H9 (cell line): Measurements from ENCODE around the gene FOXB1. TPM values are rescaled to one million over a fixed set of nuclear protein-coding genes. Genes with fewer than 3 reads are reported as not detected.

Experiments used
- DNase-seq: peaks from one replicate; pipeline ENCODE4 v3.0.0-alpha.2; 2017
- H2AFZ ChIP-seq: one replicate; pipeline ENCODE4 v1.6.1; 2013; ENCODE audit warnings: mild to moderate bottlenecking, low read length, control low read depth, moderate library complexity
- H2AK5ac ChIP-seq: 2 replicates; pipeline ENCODE4 v1.6.1; 2013; ENCODE audit warnings: low read length, control low read depth, mixed read lengths; ENCODE audit not compliant: insufficient read length
- H2BK120ac ChIP-seq: one replicate; pipeline ENCODE4 v1.6.1; 2013; ENCODE audit warnings: low read depth, mild to moderate bottlenecking, low read length, control low read depth, inconsistent platforms; ENCODE audit not compliant: poor library complexity, severe bottlenecking
- H2BK12ac ChIP-seq: 2 replicates; pipeline ENCODE4 v1.6.1; 2013; ENCODE audit warnings: low read length, control low read depth, mixed read lengths, low read depth; ENCODE audit not compliant: insufficient read length
- H2BK15ac ChIP-seq: 2 replicates; pipeline ENCODE4 v1.6.1; 2013; ENCODE audit warnings: low read depth, low read length, control low read depth
- H2BK20ac ChIP-seq: one replicate; pipeline ENCODE4 v1.6.1; 2013; ENCODE audit warnings: low read depth, mild to moderate bottlenecking, low read length, control low read depth, inconsistent platforms; ENCODE audit not compliant: poor library complexity, severe bottlenecking
- H2BK5ac ChIP-seq: 2 replicates; pipeline ENCODE4 v1.6.1; 2013; ENCODE audit warnings: low read length, control low read depth, mixed read lengths; ENCODE audit not compliant: insufficient read length
- H3K14ac ChIP-seq: 2 replicates; pipeline ENCODE4 v1.6.1; 2013; ENCODE audit warnings: low read length, control low read depth; ENCODE audit not compliant: insufficient read depth
- H3K18ac ChIP-seq: 2 replicates; pipeline ENCODE4 v1.6.1; 2013; ENCODE audit warnings: low read depth, mild to moderate bottlenecking, mixed read lengths, low read length, control low read depth; ENCODE audit not compliant: insufficient read length
- H3K23ac ChIP-seq: 2 replicates; pipeline ENCODE4 v1.6.1; 2013; ENCODE audit warnings: low read length, control low read depth, mixed read lengths, low read depth; ENCODE audit not compliant: insufficient read length
- H3K23me2 ChIP-seq: 2 replicates; pipeline ENCODE4 v1.6.1; 2013; ENCODE audit warnings: low read depth, mild to moderate bottlenecking, mixed read lengths, low read length, control low read depth; ENCODE audit not compliant: insufficient read length, poor library complexity, severe bottlenecking
- H3K27ac ChIP-seq: 2 replicates; pipeline ENCODE4 v1.5.1; 2013; ENCODE audit warnings: low read length, control low read depth, mixed read lengths, low read depth; ENCODE audit not compliant: insufficient read length
- H3K27me3 ChIP-seq: 2 replicates; pipeline ENCODE4 v1.6.1; 2013; ENCODE audit warnings: low read length, control low read depth, inconsistent platforms; ENCODE audit not compliant: insufficient read depth
- H3K4ac ChIP-seq: 2 replicates; pipeline ENCODE4 v1.6.1; 2013; ENCODE audit warnings: low read depth, mild to moderate bottlenecking, control low read depth, inconsistent platforms, low read length, moderate library complexity
- H3K4me1 ChIP-seq: 2 replicates; pipeline ENCODE4 v1.6.1; 2013; ENCODE audit warnings: low read length, control low read depth, inconsistent platforms; ENCODE audit not compliant: insufficient read depth
- H3K4me2 ChIP-seq: 2 replicates; pipeline ENCODE4 v1.6.1; 2013; ENCODE audit warnings: low read length, control low read depth, mixed read lengths; ENCODE audit not compliant: insufficient read length, insufficient read depth
- H3K56ac ChIP-seq: 2 replicates; pipeline ENCODE4 v1.6.1; 2013; ENCODE audit warnings: low read depth, mild to moderate bottlenecking, mixed read lengths, low read length, control low read depth; ENCODE audit not compliant: insufficient read length
- H3K79me1 ChIP-seq: 2 replicates; pipeline ENCODE4 v1.6.1; 2013; ENCODE audit warnings: low read depth, mild to moderate bottlenecking, moderate library complexity, low read length, control low read depth, inconsistent platforms; ENCODE audit not compliant: insufficient read depth, poor library complexity, severe bottlenecking
- H3K79me2 ChIP-seq: 2 replicates; pipeline ENCODE4 v1.6.1; 2013; ENCODE audit warnings: low read length, control low read depth, inconsistent platforms; ENCODE audit not compliant: insufficient read depth
- H3K9ac ChIP-seq: 2 replicates; pipeline ENCODE4 v1.6.1; 2013; ENCODE audit warnings: low read length, control low read depth, mixed read lengths; ENCODE audit not compliant: insufficient read length; ENCODE audit errors: extremely low read depth
- H3K9me3 ChIP-seq: one replicate; pipeline ENCODE4 v1.6.1; 2013; ENCODE audit warnings: low read depth, low read length, inconsistent platforms; ENCODE audit not compliant: control insufficient read depth
- H3T11ph ChIP-seq: one replicate; pipeline ENCODE4 v1.6.1; 2013; ENCODE audit warnings: mild to moderate bottlenecking, low read length, control low read depth, inconsistent platforms
- H4K20me1 ChIP-seq: one replicate; pipeline ENCODE4 v1.6.1; 2013; ENCODE audit not compliant: control insufficient read depth, insufficient read length, insufficient read depth
- H4K5ac ChIP-seq: 2 replicates; pipeline ENCODE4 v1.6.1; 2013; ENCODE audit warnings: low read depth, mild to moderate bottlenecking, mixed read lengths, low read length, control low read depth; ENCODE audit not compliant: insufficient read length
- H4K8ac ChIP-seq: replicated peaks from 2 replicates; pipeline ENCODE4 v1.6.1; 2013; ENCODE audit warnings: low read length, control low read depth, mixed read lengths, low read depth; ENCODE audit not compliant: insufficient read length
- H4K91ac ChIP-seq: 2 replicates; pipeline ENCODE4 v1.6.1; 2013; ENCODE audit warnings: low read depth, mild to moderate bottlenecking, moderate library complexity, mixed read lengths, low read length, control low read depth; ENCODE audit not compliant: insufficient read length
- H3K27ac Mint-ChIP-seq, 3 experiments: 2 replicates in 2 of 3; 3 replicates in 1 of 3; pipeline ENCODE4 v1.8.0; 2020 to 2021; ENCODE audit warnings: mixed read lengths in 3 of 3, mild to moderate bottlenecking in 1 of 3, moderate library complexity in 1 of 3
- H3K27me3 Mint-ChIP-seq: 2 replicates; pipeline ENCODE4 v1.8.0; 2021; ENCODE audit warnings: low read depth, mild to moderate bottlenecking, moderate library complexity, mixed read lengths
- H3K36me3 Mint-ChIP-seq, 3 experiments: 2 replicates in 2 of 3; 3 replicates in 1 of 3; pipeline ENCODE4 v1.8.0; 2020 to 2021; ENCODE audit warnings: low read depth in 3 of 3, mixed read lengths in 3 of 3; ENCODE audit not compliant: insufficient read depth in 1 of 3
- H3K4me1 Mint-ChIP-seq, 2 experiments: 2 replicates each; pipeline ENCODE4 v1.8.0; 2020; ENCODE audit warnings: mixed read lengths in 2 of 2
- H3K4me3 Mint-ChIP-seq, 2 experiments: 2 replicates in 1 of 2; 3 replicates in 1 of 2; pipeline ENCODE4 v1.8.0; 2020 to 2021; ENCODE audit warnings: mild to moderate bottlenecking in 2 of 2, mixed read lengths in 2 of 2, moderate library complexity in 1 of 2
- H3K9me3 Mint-ChIP-seq, 2 experiments: 2 replicates in 1 of 2; 3 replicates in 1 of 2; pipeline ENCODE4 v1.8.0; 2020; ENCODE audit warnings: mild to moderate bottlenecking in 2 of 2, mixed read lengths in 2 of 2, moderate library complexity in 1 of 2
- WGBS: extraction: QIAGEN DNeasy Blood & Tissue Kit; methylation state at CpG from one replicate; pipeline ENCODE4 v1.1.7; 2013; ENCODE audit warnings: missing lambda C conversion rate, low lambda C conversion rate, mixed read lengths; ENCODE audit not compliant: insufficient read length; ENCODE audit errors: extremely low coverage; 5-methylcytosine and 5-hydroxymethylcytosine counted together
- total RNA-seq: library from RNA; stranded (reverse); gene quantifications from 2 replicates; pipeline ENCODE4 v1.2.1, GENCODE V29; 2021
- TF ChIP-seq, protein P1 (sequence below): fragments of 200-600 bp; sonication (generic); conservative IDR thresholded peaks from 3 replicates; pipeline ENCODE4 v1.8.0; 2021; ENCODE audit warnings: antibody characterized with exemption, mild to moderate bottlenecking

FOXB1 gene
- total RNA-seq, 1 experiment from 2014 or later: 3.5 TPM

DNA sequence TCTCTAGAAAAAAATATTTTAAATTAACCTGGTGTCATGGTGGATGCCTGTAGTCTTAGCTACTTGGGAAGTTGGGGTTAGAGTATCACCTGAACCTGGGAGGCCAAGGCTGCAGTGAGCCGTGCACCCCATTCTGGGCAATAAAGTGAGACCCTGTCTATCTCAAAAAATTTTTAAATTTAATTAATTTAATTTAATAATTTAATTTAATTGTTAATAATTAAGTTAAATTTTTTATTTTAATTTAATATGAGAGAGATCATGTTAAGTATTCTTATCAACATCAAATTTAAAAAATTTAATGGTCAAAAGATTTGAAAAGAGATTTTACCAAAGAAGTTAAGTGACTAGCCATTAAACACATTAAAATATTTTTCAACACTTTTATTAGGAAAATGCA is 40.8 kb upstream of the FOXB1 start:
- no peak overlapping the region for H2BK15ac ChIP-seq
- H3K4me2 ChIP-seq: no peak overlapping the region
- H3K23me2 ChIP-seq: no peaks in the 10 kb centered on the region
- no peak overlapping the region for H3K56ac ChIP-seq
- TF ChIP-seq, protein P1, sequence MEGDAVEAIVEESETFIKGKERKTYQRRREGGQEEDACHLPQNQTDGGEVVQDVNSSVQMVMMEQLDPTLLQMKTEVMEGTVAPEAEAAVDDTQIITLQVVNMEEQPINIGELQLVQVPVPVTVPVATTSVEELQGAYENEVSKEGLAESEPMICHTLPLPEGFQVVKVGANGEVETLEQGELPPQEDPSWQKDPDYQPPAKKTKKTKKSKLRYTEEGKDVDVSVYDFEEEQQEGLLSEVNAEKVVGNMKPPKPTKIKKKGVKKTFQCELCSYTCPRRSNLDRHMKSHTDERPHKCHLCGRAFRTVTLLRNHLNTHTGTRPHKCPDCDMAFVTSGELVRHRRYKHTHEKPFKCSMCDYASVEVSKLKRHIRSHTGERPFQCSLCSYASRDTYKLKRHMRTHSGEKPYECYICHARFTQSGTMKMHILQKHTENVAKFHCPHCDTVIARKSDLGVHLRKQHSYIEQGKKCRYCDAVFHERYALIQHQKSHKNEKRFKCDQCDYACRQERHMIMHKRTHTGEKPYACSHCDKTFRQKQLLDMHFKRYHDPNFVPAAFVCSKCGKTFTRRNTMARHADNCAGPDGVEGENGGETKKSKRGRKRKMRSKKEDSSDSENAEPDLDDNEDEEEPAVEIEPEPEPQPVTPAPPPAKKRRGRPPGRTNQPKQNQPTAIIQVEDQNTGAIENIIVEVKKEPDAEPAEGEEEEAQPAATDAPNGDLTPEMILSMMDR: no peak
- Mint-ChIP-seq H3K4me3 (no peak overlapping the region), H3K27me3 (no peaks in the 10 kb centered on the region; the same call in none of the 2 replicates), H3K9me3 (peaks cover 19 to 33% of the 10 kb centered on the region in 2 experiments), H3K27ac (no peak overlapping the region), H3K36me3 (peaks cover 5 to 22% (median 11%) of the 10 kb centered on the region in 3 experiments), H3K4me1 (no peaks in the 10 kb centered on the region)
- no peaks in the 10 kb centered on the region for H4K20me1 ChIP-seq
- H3K79me1 ChIP-seq: no peaks in the 10 kb centered on the region
- no peak overlapping the region for H2AK5ac ChIP-seq
- no CpG with 5 or more reads among the region's 1 CpG for WGBS
- no peak overlapping the region for H3K18ac ChIP-seq
- no peak overlapping the region for H2BK5ac ChIP-seq
- H4K8ac ChIP-seq: no peak overlapping the region
- H3K14ac ChIP-seq: no peak overlapping the region
- H3K9me3 ChIP-seq: peaks cover 7% of the 10 kb centered on the region
- no peak overlapping the region for H3K9ac ChIP-seq
- H2BK120ac ChIP-seq: no peak overlapping the region
- H4K91ac ChIP-seq: no peak overlapping the region
- H2BK12ac ChIP-seq: no peak overlapping the region
- H2AFZ ChIP-seq: no peak overlapping the region
- no peak overlapping the region for H3K27ac ChIP-seq
- H2BK20ac ChIP-seq: no peak overlapping the region
- DNase-seq: no peak
- no peak overlapping the region for H3T11ph ChIP-seq
- no peak overlapping the region for H3K4ac ChIP-seq
- H4K5ac ChIP-seq: no peak overlapping the region
- no peak overlapping the region for H3K23ac ChIP-seq
- no peaks in the 10 kb centered on the region for H3K27me3 ChIP-seq
- no peaks in the 10 kb centered on the region for H3K79me2 ChIP-seq
- H3K4me1 ChIP-seq: no peaks in the 10 kb centered on the region
